B cell (primary cell): ENCODE data around the gene CCNK. TPM values are rescaled to one million over a fixed set of nuclear protein-coding genes. Genes with fewer than 3 reads are reported as not detected.

ENCODE experiments used
- ATAC-seq: fragments of 200-7000 bp; cut with Tn5 transposase; one replicate; pipeline ENCODE4 v1.10.0; 2021; ENCODE audit warnings: low read depth, mild to moderate bottlenecking, moderate number of reproducible peaks, moderate library complexity
- CTCF ChIA-PET: fragments of 350-600 bp; sonication (Branson Sonifier 250); formaldehyde crosslinking; loops from one replicate; lab custom pipeline; 2021; ENCODE audit warnings: antibody characterized with exemption, inconsistent platforms; lab: Charles Lee
- POLR2A ChIA-PET: fragments of 350-600 bp; sonication (Branson Sonifier 250); formaldehyde crosslinking; loops from one replicate; lab custom pipeline; 2021; ENCODE audit warnings: antibody characterized with exemption; lab: Charles Lee
- DNase-seq: peaks from one replicate; pipeline ENCODE4 v3.0.0; 2013
- H2AFZ ChIP-seq: 2 replicates; pipeline ENCODE4 v1.6.1; 2012; ENCODE audit warnings: mild to moderate bottlenecking, low read depth, low read length; ENCODE audit not compliant: insufficient read depth, poor library complexity, severe bottlenecking
- H3K27ac ChIP-seq, 2 donors: 1 replicate in 1 of 2; 2 replicates in 1 of 2; pipeline ENCODE4 v1.5.1; 2012 to 2013; ENCODE audit warnings: low read length in 2 of 2, mild to moderate bottlenecking in 2 of 2, moderate library complexity in 1 of 2
- H3K27me3 ChIP-seq, 4 experiments: fragments of 200-600 bp in 1 of 4; sonication (generic) in 1 of 4; replicated peaks in 1 of 4; 1 replicate in 2 of 4; 2 replicates in 2 of 4; pipeline versions ENCODE4 v1.6.1 to v1.7.0; 2013 to 2016; ENCODE audit warnings: low read length in 3 of 4, mild to moderate bottlenecking in 2 of 4, mixed read lengths in 1 of 4, moderate library complexity in 1 of 4; ENCODE audit not compliant: insufficient read depth in 4 of 4, control insufficient read depth in 3 of 4; ENCODE audit errors: control extremely low read depth in 1 of 4
- H3K36me3 ChIP-seq, 2 experiments: replicated peaks in 1 of 2; 1 replicate in 1 of 2; 2 replicates in 1 of 2; pipeline versions ENCODE4 v1.6.1 to v1.7.1; 2013; ENCODE audit warnings: low read length in 1 of 2; ENCODE audit not compliant: insufficient read depth in 2 of 2, control insufficient read depth in 1 of 2; ENCODE audit errors: control extremely low read depth in 1 of 2, extremely low read depth in 1 of 2
- H3K4me1 ChIP-seq, 2 donors: fragments of 200-600 bp in 1 of 2; sonication (generic) in 1 of 2; 1 replicate in 1 of 2; 2 replicates in 1 of 2; pipeline versions ENCODE4 v1.5.1 to v1.6.1; 2013 to 2017; ENCODE audit warnings: low read length in 2 of 2; ENCODE audit not compliant: control insufficient read depth in 2 of 2, insufficient read depth in 2 of 2
- H3K4me2 ChIP-seq: replicated peaks from 2 replicates; pipeline ENCODE3; 2012; ENCODE audit warnings: mild to moderate bottlenecking, low read depth, low read length; ENCODE audit not compliant: poor library complexity, severe bottlenecking
- H3K4me3 ChIP-seq, 5 experiments: fragments of 200-600 bp in 1 of 5; sonication (generic) in 1 of 5; 1 replicate in 3 of 5; 2 replicates in 2 of 5; pipeline versions ENCODE4 v1.5.1 to v1.7.0; 2011 to 2016; ENCODE audit warnings: low read length in 4 of 5, mild to moderate bottlenecking in 4 of 5, low read depth in 2 of 5, control low read depth in 1 of 5, moderate library complexity in 1 of 5; ENCODE audit not compliant: insufficient read depth in 1 of 5; ENCODE audit errors: control extremely low read depth in 1 of 5, extremely low read depth in 1 of 5
- H3K79me2 ChIP-seq: fragments of 200-600 bp; sonication (generic); one replicate; pipeline ENCODE4 v1.6.0; 2016; ENCODE audit warnings: low read length; ENCODE audit not compliant: control insufficient read depth, insufficient read depth
- H3K9ac ChIP-seq: fragments of 200-600 bp; sonication (generic); 2 replicates; pipeline ENCODE4 v1.6.1; 2017; ENCODE audit warnings: mild to moderate bottlenecking, low read length, moderate library complexity
- H3K9me3 ChIP-seq, 3 donors: one replicate each; pipeline versions ENCODE4 v1.6.1 to v1.7.1; 2013; ENCODE audit warnings: low read length in 2 of 3; ENCODE audit not compliant: control insufficient read depth in 2 of 3, insufficient read depth in 1 of 3; ENCODE audit errors: control extremely low read depth in 1 of 3
- H4K20me1 ChIP-seq: 2 replicates; pipeline ENCODE4 v1.6.0; 2012; ENCODE audit warnings: mild to moderate bottlenecking, low read length; ENCODE audit not compliant: insufficient read depth, control insufficient read depth, poor library complexity, severe bottlenecking
- H3K27ac Mint-ChIP-seq: one replicate; pipeline ENCODE4 v1.8.0; 2021; ENCODE audit warnings: mixed read lengths
- H3K27me3 Mint-ChIP-seq: one replicate; pipeline ENCODE4 v1.8.0; 2021; ENCODE audit warnings: mixed read lengths
- H3K4me1 Mint-ChIP-seq: one replicate; pipeline ENCODE4 v1.8.0; 2021; ENCODE audit warnings: mixed read lengths
- H3K4me3 Mint-ChIP-seq: one replicate; pipeline ENCODE4 v1.8.0; 2021; ENCODE audit warnings: mixed read lengths
- H3K9me3 Mint-ChIP-seq: one replicate; pipeline ENCODE4 v1.8.0; 2022; ENCODE audit warnings: mixed read lengths; ENCODE audit not compliant: insufficient read depth
- EZH2 ChIP-seq: IDR thresholded peaks from 2 replicates; pipeline ENCODE4 v1.6.1; 2012; ENCODE audit warnings: borderline replicate concordance, low read depth, mild to moderate bottlenecking, moderate library complexity, low read length; ENCODE audit not compliant: insufficient read depth, poor library complexity, severe bottlenecking
- WGBS: methylation state at CpG from one replicate; pipeline ENCODE4 v1.1.5; 2013; ENCODE audit warnings: missing lambda C conversion rate; ENCODE audit not compliant: insufficient coverage; 5-methylcytosine and 5-hydroxymethylcytosine counted together
- intact Hi-C: fragments of 100-400 bp; cut with micrococcal nuclease; formaldehyde crosslinking; loops from one replicate; pipeline ENCODE4 v1.10.0; 2022
- polyA plus RNA-seq: library from polyadenylated mRNA; depleted of rRNA; stranded (reverse); fragments of >200 nt; gene quantifications from 2 replicates; pipeline ENCODE4 v1.2.3, GENCODE V29; 2012
- total RNA-seq, 2 donors: library from RNA; stranded (reverse); fragments of 120-200 nt in 1 of 2; gene quantifications; 1 replicate in 1 of 2; 2 replicates in 1 of 2; pipeline versions ENCODE4 v1.2.3 to v1.2.4, GENCODE V29; 2013 to 2022
- TF ChIP-seq, protein P1 (sequence below): fragments of 200-600 bp; IDR thresholded peaks from one replicate; pipeline ENCODE4 v1.8.0; 2022; ENCODE audit warnings: antibody characterized with exemption, mild to moderate bottlenecking

CCNK gene
- total and polyA plus RNA-seq, 2 donors (not counting 1 experiment from before 2014, with no cell fraction given): 17.5 to 82.0 TPM

DNA sequence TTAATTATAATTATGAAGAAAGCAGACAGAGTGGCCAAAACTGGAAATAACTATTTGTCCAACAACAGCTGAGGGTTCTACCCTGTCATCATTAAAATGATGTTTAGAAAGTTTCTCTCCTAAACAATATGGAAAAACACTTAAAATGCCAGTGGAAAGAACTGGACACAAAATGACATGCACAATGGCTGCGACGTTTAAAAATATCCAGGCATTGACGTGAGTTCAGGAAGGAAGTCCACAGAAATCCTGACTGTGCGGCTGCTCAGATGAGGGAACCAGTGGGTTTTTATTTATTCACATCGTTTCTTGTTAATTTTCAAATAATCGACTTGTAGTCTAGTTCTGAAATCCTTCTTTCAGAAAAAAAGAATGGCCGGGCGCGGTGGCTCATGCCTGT, 58.3 kb downstream of the CCNK start:
- Mint-ChIP-seq H3K27me3 (peaks cover 9% of the 10 kb centered on the region), H3K4me1 (peaks cover 5% of the 10 kb centered on the region), H3K4me3 (no peak overlapping the region), H3K9me3 (no peaks in the 10 kb centered on the region), H3K27ac (no peak overlapping the region)
- Histone ChIP-seq H3K9ac (no peak overlapping the region), H3K36me3 (no peaks in the 10 kb centered on the region), H3K4me2 (no peak overlapping the region), H4K20me1 (no peaks in the 10 kb centered on the region), H3K4me1 (no peaks in the 10 kb centered on the region), H3K27ac (no peak overlapping the region), H3K79me2 (no peaks in the 10 kb centered on the region), H3K4me3 (no peak overlapping the region), H3K9me3 (no peaks in the 10 kb centered on the region), H3K27me3 (no peaks in the 10 kb centered on the region), H2AFZ (no peak overlapping the region)
- no peak for TF ChIP-seq EZH2
- TF ChIP-seq, protein P1, sequence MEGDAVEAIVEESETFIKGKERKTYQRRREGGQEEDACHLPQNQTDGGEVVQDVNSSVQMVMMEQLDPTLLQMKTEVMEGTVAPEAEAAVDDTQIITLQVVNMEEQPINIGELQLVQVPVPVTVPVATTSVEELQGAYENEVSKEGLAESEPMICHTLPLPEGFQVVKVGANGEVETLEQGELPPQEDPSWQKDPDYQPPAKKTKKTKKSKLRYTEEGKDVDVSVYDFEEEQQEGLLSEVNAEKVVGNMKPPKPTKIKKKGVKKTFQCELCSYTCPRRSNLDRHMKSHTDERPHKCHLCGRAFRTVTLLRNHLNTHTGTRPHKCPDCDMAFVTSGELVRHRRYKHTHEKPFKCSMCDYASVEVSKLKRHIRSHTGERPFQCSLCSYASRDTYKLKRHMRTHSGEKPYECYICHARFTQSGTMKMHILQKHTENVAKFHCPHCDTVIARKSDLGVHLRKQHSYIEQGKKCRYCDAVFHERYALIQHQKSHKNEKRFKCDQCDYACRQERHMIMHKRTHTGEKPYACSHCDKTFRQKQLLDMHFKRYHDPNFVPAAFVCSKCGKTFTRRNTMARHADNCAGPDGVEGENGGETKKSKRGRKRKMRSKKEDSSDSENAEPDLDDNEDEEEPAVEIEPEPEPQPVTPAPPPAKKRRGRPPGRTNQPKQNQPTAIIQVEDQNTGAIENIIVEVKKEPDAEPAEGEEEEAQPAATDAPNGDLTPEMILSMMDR: no peak
- POLR2A ChIA-PET: no interaction called here
- WGBS: 45% methylated on average over 5 of the region's 9 CpGs
- no peak for ATAC-seq
- intact Hi-C loops: no loop called here
- no peak for DNase-seq
- CTCF ChIA-PET: no interaction called here

DNA sequence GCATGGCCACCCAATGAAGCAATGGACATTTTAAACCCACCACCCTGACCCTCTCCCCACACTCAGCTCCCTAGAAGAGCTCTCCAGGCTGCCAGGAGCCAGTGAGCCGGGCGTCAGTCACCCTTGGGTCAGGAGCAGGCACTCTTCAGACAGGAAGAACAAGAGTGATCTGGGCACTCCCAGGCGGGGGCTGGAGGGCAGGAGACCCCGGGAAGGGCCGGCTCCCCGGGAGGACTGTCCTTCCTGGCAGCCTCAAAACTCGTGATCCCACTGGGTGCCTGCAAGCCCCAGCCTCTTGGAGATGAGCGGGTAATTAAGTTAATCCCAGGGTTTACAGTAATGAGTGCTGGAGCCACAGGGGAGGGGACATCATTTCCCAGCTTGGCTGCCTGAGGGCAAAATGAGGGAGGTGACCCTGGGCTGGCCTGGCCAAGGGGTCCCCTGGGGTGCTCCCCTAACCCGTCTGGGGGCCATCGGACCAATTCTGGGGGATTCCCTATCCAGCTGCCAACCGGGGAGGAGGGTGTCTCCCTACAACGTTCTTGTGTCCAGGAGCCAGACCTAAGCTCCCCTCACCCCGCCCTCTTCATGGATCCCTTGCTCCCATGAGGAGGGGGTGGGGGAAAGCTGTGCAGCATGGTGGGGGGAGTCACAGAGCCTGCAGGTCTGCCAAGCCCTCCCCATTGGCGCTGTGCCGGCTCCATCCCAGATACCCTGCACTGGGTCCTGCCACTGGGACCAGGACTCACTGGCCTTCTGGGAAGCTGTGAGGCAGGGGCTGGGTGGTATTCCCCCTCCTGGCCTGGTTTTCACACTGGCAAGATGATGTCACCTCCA, 59.2 kb downstream of the CCNK start:
- H3K9ac ChIP-seq: no peak overlapping the region
- no peak for ATAC-seq
- H3K4me3 Mint-ChIP-seq: no peak overlapping the region
- no peaks in the 10 kb centered on the region for H3K36me3 ChIP-seq
- H3K4me1 ChIP-seq: no peaks in the 10 kb centered on the region
- intact Hi-C loops: no loop called here
- no peak for TF ChIP-seq EZH2
- TF ChIP-seq, protein P1: no peak
- WGBS: 86% methylated on average over 12 of the region's 15 CpGs
- peaks cover 5% of the 10 kb centered on the region for H3K4me1 Mint-ChIP-seq
- no peaks in the 10 kb centered on the region for H3K9me3 ChIP-seq
- H4K20me1 ChIP-seq: no peaks in the 10 kb centered on the region
- no peaks in the 10 kb centered on the region for H3K9me3 Mint-ChIP-seq
- no peaks in the 10 kb centered on the region for H3K27me3 ChIP-seq
- no peak overlapping the region for H3K4me2 ChIP-seq
- no peak overlapping the region for H3K27ac Mint-ChIP-seq
- H2AFZ ChIP-seq: no peak overlapping the region
- peaks cover 9% of the 10 kb centered on the region for H3K27me3 Mint-ChIP-seq
- DNase-seq: no peak
- no peak overlapping the region for H3K27ac ChIP-seq
- no peak overlapping the region for H3K4me3 ChIP-seq
- ChIA-PET POLR2A (no interaction called here), CTCF (interaction anchor here (1.4 kb wide), 1 partner anchor 348 kb away, joined by 3 read pairs; no protein-coding TSS in a partner anchor)
- no peaks in the 10 kb centered on the region for H3K79me2 ChIP-seq
